Keratinocyte (primary cell): Measurements from ENCODE around the gene MBNL2.

Source experiments
- CTCF ChIP-seq, 3 experiments: IDR thresholded peaks in 1 of 3; conservative IDR thresholded peaks in 1 of 3; optimal IDR thresholded peaks in 1 of 3; 2 replicates in 2 of 3; 3 replicates in 1 of 3; pipeline versions ENCODE3 to v1.5.1; 2011; ENCODE audit warnings: low read length in 3 of 3, mild to moderate bottlenecking in 3 of 3, moderate library complexity in 2 of 3, control low read depth in 1 of 3, inconsistent platforms in 1 of 3; ENCODE audit not compliant: insufficient read depth in 2 of 3; ENCODE audit errors: extremely low read depth in 1 of 3
- EZH2 ChIP-seq: IDR thresholded peaks from one replicate; pipeline ENCODE4 v1.6.1; 2012; ENCODE audit warnings: inconsistent platforms, mild to moderate bottlenecking, low read length, moderate library complexity

GRCh38 chr13:97239306-97239705 is 17.2 kb downstream of the MBNL2 start:
- TF ChIP-seq CTCF (optimal IDR thresholded peaks at IDR 0.05 in 1 of 3, IDR thresholded peaks at IDR 0.05 in 1 of 3, conservative IDR thresholded peaks at IDR 0.05 in 1 of 3; ENCODE audit: extremely low read depth in 1 of 3, insufficient read depth in 2 of 3, low read length in 3 of 3) (no peak), EZH2 (no peak)
